WTC11 (cell line): ENCODE data around the gene SCN4B. TPM values are rescaled to one million over a fixed set of nuclear protein-coding genes. Genes with fewer than 3 reads are reported as not detected.

Experiments used
- ATAC-seq: fragments of 200-7000 bp; cut with Tn5 transposase; 2 replicates; pipeline ENCODE4 v1.10.0; 2021; ENCODE audit warnings: mild to moderate bottlenecking, moderate library complexity
- CTCF ChIA-PET: fragments of 300-600 bp; sonication (Branson Sonifier 250); formaldehyde crosslinking; loops from one replicate; lab custom pipeline; 2021; ENCODE audit warnings: antibody characterized with exemption; lab: Charles Lee
- POLR2A ChIA-PET: fragments of 350-600 bp; sonication (Branson Sonifier 250); formaldehyde crosslinking; loops from one replicate; lab custom pipeline; 2021; ENCODE audit warnings: antibody characterized with exemption; lab: Charles Lee
- DNase-seq: peaks from one replicate; pipeline ENCODE4 v3.0.0; 2021; ENCODE audit warnings: low spot score
- H3K27ac Mint-ChIP-seq: 2 replicates; pipeline ENCODE4 v1.8.0; 2021; ENCODE audit warnings: mixed read lengths
- H3K27me3 Mint-ChIP-seq: 2 replicates; pipeline ENCODE4 v1.8.0; 2021; ENCODE audit warnings: low read depth, mild to moderate bottlenecking, moderate library complexity, mixed read lengths
- H3K36me3 Mint-ChIP-seq: 2 replicates; pipeline ENCODE4 v1.8.0; 2021; ENCODE audit warnings: mixed read lengths
- H3K4me1 Mint-ChIP-seq: 2 replicates; pipeline ENCODE4 v1.8.0; 2022; ENCODE audit warnings: mixed read lengths
- H3K4me3 Mint-ChIP-seq: 2 replicates; pipeline ENCODE4 v1.8.0; 2021; ENCODE audit warnings: mild to moderate bottlenecking, moderate library complexity, mixed read lengths
- H3K9me3 Mint-ChIP-seq: 2 replicates; pipeline ENCODE4 v1.8.0; 2021; ENCODE audit warnings: mixed read lengths
- CBFB ChIP-seq: sonication (generic); formaldehyde crosslinking; IDR thresholded peaks from 2 replicates; pipeline ENCODE4 v1.8.1; 2022; ENCODE audit warnings: mild to moderate bottlenecking, low read depth, missing genetic modification reagents
- CDX4 ChIP-seq: fragments of 250-450 bp; sonication (Bioruptor Pico); IDR thresholded peaks from 2 replicates; pipeline ENCODE4 v1.9.0; 2021; ENCODE audit warnings: moderate library complexity, mild to moderate bottlenecking, inconsistent platforms, borderline replicate concordance
- CREM ChIP-seq: sonication (generic); formaldehyde crosslinking; IDR thresholded peaks from 2 replicates; pipeline ENCODE4 v1.8.1; 2022; ENCODE audit warnings: mild to moderate bottlenecking, missing genetic modification reagents, moderate library complexity
- EMX1 ChIP-seq: fragments of 250-450 bp; sonication (Bioruptor Pico); IDR thresholded peaks from 2 replicates; pipeline ENCODE4 v1.8.0; 2021; ENCODE audit warnings: mild to moderate bottlenecking
- ESRRA ChIP-seq: sonication (generic); formaldehyde crosslinking; IDR thresholded peaks from 2 replicates; pipeline ENCODE4 v1.8.1; 2022; ENCODE audit warnings: mild to moderate bottlenecking, missing genetic modification reagents, borderline replicate concordance
- ETV6 ChIP-seq: sonication (generic); formaldehyde crosslinking; IDR thresholded peaks from 2 replicates; pipeline ENCODE4 v1.8.1; 2022; ENCODE audit warnings: mild to moderate bottlenecking, missing genetic modification reagents
- FOXP1 ChIP-seq: sonication (generic); formaldehyde crosslinking; IDR thresholded peaks from 2 replicates; pipeline ENCODE4 v1.8.0; 2022; ENCODE audit warnings: missing genetic modification reagents, mild to moderate bottlenecking, moderate library complexity, borderline replicate concordance
- GABPB1 ChIP-seq: sonication (generic); formaldehyde crosslinking; IDR thresholded peaks from 2 replicates; pipeline ENCODE4 v1.8.1; 2023; ENCODE audit warnings: mild to moderate bottlenecking, missing genetic modification reagents
- GRHL2 ChIP-seq: fragments of 250-450 bp; sonication (Bioruptor Pico); IDR thresholded peaks from 2 replicates; pipeline ENCODE4 v1.8.0; 2022; ENCODE audit warnings: mild to moderate bottlenecking, moderate library complexity; ENCODE audit not compliant: insufficient replicate concordance, severe bottlenecking
- IRF2 ChIP-seq: sonication (generic); formaldehyde crosslinking; IDR thresholded peaks from 2 replicates; pipeline ENCODE4 v1.8.0; 2022; ENCODE audit warnings: low read depth, missing genetic modification reagents, borderline replicate concordance
- JUN ChIP-seq: sonication (generic); formaldehyde crosslinking; IDR thresholded peaks from 2 replicates; pipeline ENCODE4 v1.8.0; 2023; ENCODE audit warnings: mild to moderate bottlenecking, missing genetic modification reagents
- MAX ChIP-seq: sonication (generic); formaldehyde crosslinking; IDR thresholded peaks from 2 replicates; pipeline ENCODE4 v1.8.0; 2022; ENCODE audit warnings: mild to moderate bottlenecking, missing genetic modification reagents
- MLX ChIP-seq: sonication (generic); formaldehyde crosslinking; IDR thresholded peaks from 2 replicates; pipeline ENCODE4 v1.8.1; 2023; ENCODE audit warnings: mild to moderate bottlenecking, missing genetic modification reagents, moderate library complexity
- NFATC4 ChIP-seq: fragments of 250-450 bp; sonication (Bioruptor Pico); IDR thresholded peaks from 2 replicates; pipeline ENCODE4 v1.9.0; 2021; ENCODE audit warnings: mild to moderate bottlenecking
- NFE2L1 ChIP-seq: sonication (generic); formaldehyde crosslinking; IDR thresholded peaks from 2 replicates; pipeline ENCODE4 v1.8.1; 2023; ENCODE audit warnings: missing genetic modification reagents
- OVOL2 ChIP-seq: fragments of 250-450 bp; sonication (Bioruptor Pico); IDR thresholded peaks from 2 replicates; pipeline ENCODE4 v1.9.0; 2021; ENCODE audit warnings: mild to moderate bottlenecking, borderline replicate concordance
- PREB ChIP-seq: sonication (generic); formaldehyde crosslinking; IDR thresholded peaks from 2 replicates; pipeline ENCODE4 v1.8.1; 2022; ENCODE audit warnings: mild to moderate bottlenecking, missing genetic modification reagents, moderate library complexity, borderline replicate concordance
- SOX15 ChIP-seq: fragments of 250-450 bp; sonication (Bioruptor Pico); IDR thresholded peaks from 2 replicates; pipeline ENCODE4 v1.9.0; 2021; ENCODE audit warnings: mild to moderate bottlenecking
- SP1 ChIP-seq: sonication (generic); formaldehyde crosslinking; conservative IDR thresholded peaks from 2 replicates; pipeline ENCODE4 v1.8.1; 2022; ENCODE audit warnings: missing genetic modification reagents
- TCF7 ChIP-seq: sonication (generic); formaldehyde crosslinking; IDR thresholded peaks from 2 replicates; pipeline ENCODE4 v1.8.0; 2022; ENCODE audit warnings: mild to moderate bottlenecking, low read depth, missing genetic modification reagents, moderate library complexity
- TEAD4 ChIP-seq: sonication (generic); formaldehyde crosslinking; IDR thresholded peaks from 2 replicates; pipeline ENCODE4 v1.8.0; 2022; ENCODE audit warnings: mild to moderate bottlenecking, missing genetic modification reagents
- ZNF219 ChIP-seq: sonication (generic); formaldehyde crosslinking; IDR thresholded peaks from 2 replicates; pipeline ENCODE4 v1.8.0; 2023; ENCODE audit warnings: missing genetic modification reagents, mild to moderate bottlenecking, borderline replicate concordance
- ZNF263 ChIP-seq: sonication (generic); formaldehyde crosslinking; IDR thresholded peaks from 2 replicates; pipeline ENCODE4 v1.8.1; 2022; ENCODE audit warnings: low read depth, mild to moderate bottlenecking, moderate library complexity, missing genetic modification reagents
- ZNF416 ChIP-seq: fragments of 250-450 bp; sonication (Bioruptor Pico); IDR thresholded peaks from 2 replicates; pipeline ENCODE4 v1.9.0; 2021; ENCODE audit warnings: mild to moderate bottlenecking, inconsistent platforms
- ZNF671 ChIP-seq: fragments of 250-450 bp; sonication (Bioruptor Pico); IDR thresholded peaks from 2 replicates; pipeline ENCODE4 v1.8.0; 2021; ENCODE audit warnings: mild to moderate bottlenecking
- total RNA-seq: library from RNA; stranded (reverse); gene quantifications from 3 replicates; pipeline ENCODE4 v1.2.3, GENCODE V29; 2021
- TF ChIP-seq, protein P1 (sequence below): sonication (generic); formaldehyde crosslinking; IDR thresholded peaks from 2 replicates; pipeline ENCODE4 v1.8.1; 2022; ENCODE audit warnings: mild to moderate bottlenecking, moderate library complexity, missing genetic modification reagents
- TF ChIP-seq, protein P2 (sequence below): sonication (generic); formaldehyde crosslinking; conservative IDR thresholded peaks from 2 replicates; pipeline ENCODE4 v1.8.1; 2022; ENCODE audit warnings: mild to moderate bottlenecking, missing genetic modification reagents
- TF ChIP-seq, protein P3 (sequence below): fragments of 250-450 bp; sonication (Bioruptor Pico); conservative IDR thresholded peaks from 2 replicates; pipeline ENCODE4 v1.9.0; 2021; ENCODE audit warnings: mild to moderate bottlenecking
- TF ChIP-seq, protein P4 (sequence below): sonication (generic); formaldehyde crosslinking; IDR thresholded peaks from 2 replicates; pipeline ENCODE4 v1.8.0; 2022; ENCODE audit warnings: mild to moderate bottlenecking, missing genetic modification reagents

Gene SCN4B
- total RNA-seq, 1 experiment from 2014 or later: 4.4 TPM

GRCh38 chr11:118112711-118113430 is 39.8 kb downstream of the SCN4B start:
- Mint-ChIP-seq H3K36me3 (no peaks in the 10 kb centered on the region), H3K27me3 (no peaks in the 10 kb centered on the region; the same call in 1 of the 2 replicates), H3K27ac (no peak overlapping the region), H3K4me3 (no peak overlapping the region), H3K4me1 (peaks cover 14% of the 10 kb centered on the region), H3K9me3 (no peaks in the 10 kb centered on the region)
- DNase-seq: no peak
- no peak for ATAC-seq
- ChIA-PET POLR2A (interaction anchor here (0.6 kb wide), 1 partner anchor 43 kb away, joined by 8 read pairs; no protein-coding TSS in a partner anchor), CTCF (no interaction called here)
- TF ChIP-seq SP1 (CRISPR knock-in tag) (no peak), ZNF219 (CRISPR knock-in tag) (no peak), IRF2 (no peak), ETV6 (CRISPR knock-in tag) (no peak), ESRRA (CRISPR knock-in tag) (no peak), CDX4 (no peak), CREM (no peak), MAX (CRISPR knock-in tag) (no peak), MLX (no peak), TCF7 (CRISPR knock-in tag) (no peak), FOXP1 (CRISPR knock-in tag) (no peak), OVOL2 (CRISPR knock-in tag) (no peak), GRHL2 (CRISPR knock-in tag) (no peak), NFE2L1 (CRISPR knock-in tag) (no peak), ZNF263 (CRISPR knock-in tag) (no peak)
- TF ChIP-seq, protein P1, sequence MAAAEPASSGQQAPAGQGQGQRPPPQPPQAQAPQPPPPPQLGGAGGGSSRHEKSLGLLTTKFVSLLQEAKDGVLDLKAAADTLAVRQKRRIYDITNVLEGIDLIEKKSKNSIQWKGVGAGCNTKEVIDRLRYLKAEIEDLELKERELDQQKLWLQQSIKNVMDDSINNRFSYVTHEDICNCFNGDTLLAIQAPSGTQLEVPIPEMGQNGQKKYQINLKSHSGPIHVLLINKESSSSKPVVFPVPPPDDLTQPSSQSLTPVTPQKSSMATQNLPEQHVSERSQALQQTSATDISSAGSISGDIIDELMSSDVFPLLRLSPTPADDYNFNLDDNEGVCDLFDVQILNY: no peak
- TF ChIP-seq, protein P2, sequence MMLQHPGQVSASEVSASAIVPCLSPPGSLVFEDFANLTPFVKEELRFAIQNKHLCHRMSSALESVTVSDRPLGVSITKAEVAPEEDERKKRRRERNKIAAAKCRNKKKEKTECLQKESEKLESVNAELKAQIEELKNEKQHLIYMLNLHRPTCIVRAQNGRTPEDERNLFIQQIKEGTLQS (CRISPR knock-in tag): no peak
- TF ChIP-seq, protein P3, sequence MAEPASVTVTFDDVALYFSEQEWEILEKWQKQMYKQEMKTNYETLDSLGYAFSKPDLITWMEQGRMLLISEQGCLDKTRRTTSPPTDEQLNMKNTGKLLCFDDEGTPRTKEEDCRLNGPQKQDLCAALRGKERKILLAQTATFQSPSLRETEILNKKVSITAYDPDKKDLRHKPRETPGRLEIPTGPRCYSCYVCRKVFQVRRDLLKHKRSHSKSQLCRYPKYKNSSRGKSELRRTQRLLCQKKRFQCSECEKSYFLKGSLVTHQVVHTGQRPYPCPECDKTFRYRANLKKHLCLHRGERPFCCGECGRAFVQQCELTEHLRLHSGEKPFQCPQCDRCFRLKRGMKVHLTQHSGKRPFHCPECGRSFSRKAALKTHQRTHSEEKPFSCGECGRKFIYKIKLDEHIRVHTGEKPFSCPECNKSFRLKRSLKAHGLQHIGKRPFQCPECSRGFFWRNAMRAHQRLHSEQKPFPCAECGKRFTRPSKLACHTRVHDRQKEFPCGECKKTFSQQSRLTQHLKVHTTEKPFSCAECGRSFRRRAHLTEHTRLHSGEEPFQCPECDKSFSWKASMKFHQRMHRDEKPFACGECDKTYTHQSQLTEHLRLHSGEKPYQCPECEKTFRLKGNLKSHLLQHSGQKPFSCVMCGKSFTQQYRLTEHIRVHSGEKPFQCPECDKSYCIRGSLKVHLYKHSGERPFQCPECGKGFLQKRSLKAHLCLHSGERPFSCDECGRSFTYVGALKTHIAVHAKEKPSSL (CRISPR knock-in tag): no peak

DNA sequence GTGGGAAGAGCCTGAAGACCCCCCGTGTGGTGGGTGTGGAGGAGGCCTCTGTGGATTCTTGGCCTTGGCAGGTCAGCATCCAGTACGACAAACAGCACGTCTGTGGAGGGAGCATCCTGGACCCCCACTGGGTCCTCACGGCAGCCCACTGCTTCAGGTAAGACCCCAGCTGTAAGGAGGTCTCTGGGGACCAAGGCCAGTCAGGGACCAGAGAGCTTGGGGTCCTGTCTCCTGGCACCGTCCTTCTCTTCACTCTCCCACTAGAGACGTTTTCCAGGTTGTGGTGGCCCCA is 40.9 kb downstream of the SCN4B start:
- ATAC-seq (no peak), DNase-seq (no peak)
- Mint-ChIP-seq H3K4me3 (no peak overlapping the region), H3K4me1 (peaks cover 14% of the 10 kb centered on the region), H3K27ac (no peak overlapping the region), H3K36me3 (no peaks in the 10 kb centered on the region), H3K27me3 (no peaks in the 10 kb centered on the region; the same call in 1 of the 2 replicates), H3K9me3 (no peaks in the 10 kb centered on the region)
- TF ChIP-seq ZNF416 (CRISPR knock-in tag) (no peak), EMX1 (CRISPR knock-in tag) (no peak), ZNF671 (CRISPR knock-in tag) (no peak), CBFB (CRISPR knock-in tag) (no peak), TCF7 (CRISPR knock-in tag) (no peak), SOX15 (CRISPR knock-in tag) (no peak), IRF2 (no peak), TEAD4 (no peak), GABPB1 (no peak), PREB (no peak), NFATC4 (no peak), ZNF219 (CRISPR knock-in tag) (no peak), JUN (no peak)
- TF ChIP-seq, protein P4, sequence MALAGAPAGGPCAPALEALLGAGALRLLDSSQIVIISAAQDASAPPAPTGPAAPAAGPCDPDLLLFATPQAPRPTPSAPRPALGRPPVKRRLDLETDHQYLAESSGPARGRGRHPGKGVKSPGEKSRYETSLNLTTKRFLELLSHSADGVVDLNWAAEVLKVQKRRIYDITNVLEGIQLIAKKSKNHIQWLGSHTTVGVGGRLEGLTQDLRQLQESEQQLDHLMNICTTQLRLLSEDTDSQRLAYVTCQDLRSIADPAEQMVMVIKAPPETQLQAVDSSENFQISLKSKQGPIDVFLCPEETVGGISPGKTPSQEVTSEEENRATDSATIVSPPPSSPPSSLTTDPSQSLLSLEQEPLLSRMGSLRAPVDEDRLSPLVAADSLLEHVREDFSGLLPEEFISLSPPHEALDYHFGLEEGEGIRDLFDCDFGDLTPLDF (CRISPR knock-in tag): no peak
- ChIA-PET POLR2A (no interaction called here), CTCF (no interaction called here)
